ENCODE data around the gene ROGDI.
"Not testable (repeated sequence)": the region's sequence is repeated elsewhere in the genome, so short reads cannot be mapped to it uniquely, and the experiment has no call there.

ROGDI gene

DNA sequence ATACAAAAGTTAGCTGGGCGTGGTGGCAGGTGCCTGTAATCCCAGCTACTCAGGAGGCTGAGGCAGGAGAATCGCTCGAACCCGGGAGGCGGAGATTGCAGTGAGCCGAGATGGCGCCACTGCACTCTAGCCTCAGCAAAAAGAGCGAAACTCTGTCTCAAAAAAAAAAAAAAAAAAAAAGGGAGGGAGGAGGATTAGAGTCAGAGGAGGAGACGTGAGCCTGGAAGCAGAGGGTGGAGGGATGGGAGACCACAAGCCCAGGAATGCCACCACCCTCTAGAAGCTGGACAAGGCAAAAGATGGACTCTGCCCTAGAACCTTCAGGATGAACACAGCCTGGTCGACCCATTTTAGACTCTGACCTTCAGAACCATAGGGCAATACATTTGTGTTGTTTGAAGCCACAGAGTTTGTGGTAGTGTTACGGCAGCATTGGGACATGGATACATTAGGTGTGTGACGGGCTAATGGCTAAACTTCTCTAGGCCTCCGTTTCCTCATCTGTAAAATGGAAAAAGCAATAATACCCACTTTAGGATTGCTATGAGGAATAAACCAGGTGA lies 9.4 kb downstream of the ROGDI start:
- no peak for DNase-seq (ENCODE audit: low read depth, low spot score)

DNA sequence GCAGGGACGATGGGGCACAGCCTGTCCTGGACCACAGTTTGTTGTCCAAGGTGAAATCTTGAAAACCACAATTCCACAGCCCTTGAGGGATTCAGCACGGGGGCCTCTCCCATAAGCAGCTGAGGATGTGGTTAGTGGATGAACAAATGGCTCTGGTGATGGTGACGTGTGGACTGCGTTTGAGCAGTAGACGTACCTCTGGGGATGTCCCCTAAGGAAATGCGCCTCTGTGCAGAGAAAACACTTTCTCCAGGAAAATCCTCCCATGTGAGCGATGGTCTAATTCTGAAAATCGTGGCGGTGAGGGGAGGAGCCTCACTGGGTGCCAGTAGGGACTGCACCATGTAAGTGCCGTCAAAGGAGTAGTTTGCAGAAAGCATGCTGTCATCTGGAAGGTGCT lies 11.6 kb downstream of the ROGDI start:
- no peak for DNase-seq (ENCODE audit: low read depth, low spot score)

DNA sequence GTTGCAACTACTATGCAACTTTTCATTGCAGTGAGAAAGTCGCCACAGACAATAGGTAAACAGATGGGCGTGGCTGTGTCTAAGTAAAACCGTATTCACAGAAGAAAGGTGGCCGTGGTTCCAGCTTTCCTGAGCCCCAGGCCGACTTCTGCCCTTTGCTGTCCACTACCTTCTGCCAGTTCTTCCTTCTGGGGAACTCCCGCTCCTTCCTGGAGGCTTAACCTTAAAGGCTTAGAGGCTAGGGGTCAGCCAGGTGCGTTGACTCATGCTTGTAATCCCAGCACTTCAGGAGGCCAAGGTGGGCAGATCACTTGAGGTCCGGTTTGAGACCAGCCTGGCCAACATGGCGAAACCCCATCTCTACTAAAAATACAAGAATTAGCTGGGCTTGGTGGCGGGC lies 12.2 kb downstream of the ROGDI start:
- DNase-seq (ENCODE audit: low read depth, low spot score) = no peak

DNA sequence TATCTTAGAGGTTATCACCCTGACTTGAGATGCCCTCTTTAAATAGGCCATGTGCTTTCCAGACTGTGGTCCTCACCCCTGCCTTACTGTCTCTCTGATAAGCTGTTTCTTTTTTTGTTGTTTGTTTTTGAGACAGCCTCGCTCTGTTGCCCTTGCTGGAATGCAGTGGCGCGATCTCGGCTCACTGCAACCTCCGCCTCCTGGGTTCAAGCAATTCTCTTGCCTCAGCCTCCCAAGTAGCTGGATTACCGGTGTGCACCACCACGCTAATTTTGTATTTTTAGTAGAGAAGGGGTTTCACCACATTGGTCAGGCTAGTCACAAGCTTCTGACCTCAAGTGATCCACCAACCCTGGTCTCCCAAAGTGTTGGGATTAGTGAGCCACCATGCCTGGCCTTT lies 13.5 kb downstream of the ROGDI start:
- no peak for DNase-seq (ENCODE audit: low read depth, low spot score)

DNA sequence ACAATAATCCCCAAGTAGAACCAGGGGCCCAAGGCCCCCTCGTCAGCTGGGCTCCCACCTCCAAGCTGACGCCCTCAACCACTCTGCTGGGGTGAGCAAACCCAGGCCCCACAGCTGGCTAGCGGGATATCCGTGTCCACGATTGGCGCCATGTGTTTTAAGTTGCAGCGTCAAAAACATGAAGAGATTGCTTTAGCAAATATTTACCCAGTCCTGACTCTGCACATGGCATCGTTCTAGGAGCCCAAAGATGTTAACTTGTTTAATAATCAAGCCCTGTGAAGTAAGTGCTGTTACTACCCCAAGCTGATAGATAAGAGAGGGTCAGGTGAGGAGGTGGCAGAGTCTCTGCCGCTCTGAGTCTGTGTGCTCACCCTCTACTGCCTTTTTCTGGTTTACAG lies 13.9 kb downstream of the ROGDI start:
- no peak for DNase-seq (ENCODE audit: low read depth, low spot score)

DNA sequence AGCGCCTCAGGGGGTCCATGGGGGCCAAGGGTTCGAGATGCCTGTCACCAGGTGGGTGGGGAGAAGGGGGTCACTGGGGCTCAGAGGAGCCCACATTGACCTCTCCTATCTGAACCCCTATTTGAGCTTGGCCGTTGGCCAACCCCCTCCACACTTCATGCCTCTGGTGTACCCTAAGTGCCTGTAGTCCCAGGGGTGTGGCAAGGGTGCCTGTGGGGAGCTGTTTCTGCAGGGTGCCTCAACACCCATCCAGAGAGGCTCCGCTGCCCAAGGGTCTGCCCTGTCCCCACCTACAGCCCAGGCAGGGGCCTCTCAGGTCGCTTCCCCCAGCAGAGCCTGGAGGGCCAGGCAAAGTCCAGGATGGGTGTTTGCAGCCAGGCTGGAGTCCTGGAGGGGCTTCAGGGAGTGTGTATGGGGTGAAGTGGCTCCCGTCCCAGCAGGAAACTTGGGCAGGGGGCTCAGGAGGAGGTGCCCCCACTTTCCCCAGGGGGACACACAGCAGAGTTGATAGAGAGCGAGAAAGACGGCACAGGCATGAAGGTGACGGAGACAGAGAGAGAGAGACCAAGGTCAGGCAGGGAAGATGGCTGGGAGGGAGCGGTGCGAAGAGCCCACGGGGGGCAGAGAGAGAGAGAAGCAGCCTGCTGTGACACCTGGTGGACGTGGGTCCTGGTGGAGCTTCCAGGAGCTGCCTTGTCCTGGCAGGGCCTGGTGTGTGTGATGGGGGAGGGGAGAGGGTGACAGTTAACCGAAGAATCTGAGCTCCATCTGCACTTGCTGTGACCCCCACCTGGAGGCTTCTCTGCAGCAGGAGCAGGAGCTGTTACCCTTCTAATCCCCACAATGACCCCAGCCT lies 14.6 kb downstream of the ROGDI start, which contains the start of gene SEPTIN12:
Gene SEPTIN12 (minus strand): TSS at position 719 of the 856 bp plus-strand sequence. CDS start 700 bp downstream, at position 19.
- no peak for DNase-seq (ENCODE audit: low read depth, low spot score)

DNA sequence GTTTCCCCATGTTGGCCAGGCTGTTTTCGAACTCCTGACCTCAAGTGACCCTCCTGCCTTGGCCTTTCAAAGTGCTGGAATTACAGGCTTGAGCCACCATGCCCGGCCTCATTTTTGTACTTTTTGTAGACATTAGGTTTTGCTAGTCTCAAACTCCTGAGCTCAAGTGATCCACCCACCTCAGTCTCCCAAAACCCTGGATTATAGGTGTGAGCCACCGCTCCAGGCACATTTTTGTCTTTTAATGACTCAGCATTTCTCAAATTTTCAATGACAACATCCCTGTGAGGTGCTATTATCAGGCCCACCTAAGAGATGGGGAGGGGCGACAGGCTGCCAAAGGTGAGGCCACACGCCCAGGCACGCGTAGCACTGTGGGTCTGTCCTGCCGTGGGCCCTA lies 15.4 kb downstream of the ROGDI start:
- DNase-seq (ENCODE audit: low read depth, low spot score) = no peak

DNA sequence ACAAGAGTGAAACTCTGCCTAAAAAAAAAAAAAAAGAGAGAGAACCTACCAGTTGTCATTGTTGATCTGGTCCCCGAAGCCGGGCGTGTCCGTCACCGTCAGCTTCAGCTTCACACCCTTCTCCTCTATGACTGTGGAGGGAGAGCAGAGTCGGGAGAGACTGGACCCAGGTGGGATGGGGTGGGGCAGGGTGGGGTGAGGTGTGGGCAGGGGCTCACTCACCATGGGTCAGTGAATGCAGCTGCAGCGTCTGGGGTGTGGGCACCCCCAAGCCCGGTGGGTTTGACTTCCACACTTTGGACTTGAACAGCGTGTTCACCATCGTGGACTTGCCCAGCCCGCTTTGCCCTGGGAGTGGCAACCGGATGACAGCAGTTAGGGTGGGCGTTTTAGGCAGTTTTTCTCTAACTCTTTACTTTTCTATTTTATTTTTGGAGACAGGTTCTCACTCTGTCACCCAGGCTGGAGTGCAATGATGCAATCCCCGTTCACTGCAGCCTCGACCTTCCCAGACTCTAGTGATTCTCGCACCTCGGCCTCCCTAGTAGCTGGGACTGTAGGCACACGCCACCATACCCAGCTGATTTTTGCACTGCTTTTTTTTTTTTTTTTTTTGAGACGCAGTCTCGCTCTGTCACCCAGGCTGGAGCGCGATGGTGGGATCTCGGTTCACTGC lies 16.5 kb downstream of the ROGDI start:
- DNase-seq (ENCODE audit: low read depth, low spot score) = no peak

DNA sequence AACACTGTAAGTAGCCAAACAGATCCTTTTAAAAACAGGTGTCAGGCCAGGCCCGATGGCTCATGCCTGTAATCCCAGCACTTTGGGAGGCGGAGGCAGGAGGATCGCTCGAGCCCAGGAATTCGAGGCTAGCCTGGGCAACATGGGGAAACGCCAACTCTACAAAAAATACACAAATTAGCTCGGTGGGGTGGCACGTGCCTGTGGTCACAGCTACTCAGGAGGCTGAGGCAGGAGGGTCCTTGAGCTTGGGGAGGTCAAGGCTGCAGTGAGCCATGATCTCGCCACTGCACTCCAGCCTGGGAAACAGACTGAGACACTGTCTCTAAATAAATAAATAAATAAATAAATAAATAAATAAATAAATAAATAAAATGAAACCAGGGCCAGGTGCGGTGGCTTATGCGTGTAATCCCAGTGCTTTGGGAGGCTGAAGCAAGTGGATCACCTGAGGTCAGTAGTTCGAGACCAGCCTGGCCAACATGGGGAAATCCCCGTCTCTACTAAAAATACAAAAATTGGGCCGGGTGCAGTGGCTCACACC lies 17.9 kb downstream of the ROGDI start:
- DNase-seq (ENCODE audit: low read depth, low spot score) = not testable (repeated sequence)

DNA sequence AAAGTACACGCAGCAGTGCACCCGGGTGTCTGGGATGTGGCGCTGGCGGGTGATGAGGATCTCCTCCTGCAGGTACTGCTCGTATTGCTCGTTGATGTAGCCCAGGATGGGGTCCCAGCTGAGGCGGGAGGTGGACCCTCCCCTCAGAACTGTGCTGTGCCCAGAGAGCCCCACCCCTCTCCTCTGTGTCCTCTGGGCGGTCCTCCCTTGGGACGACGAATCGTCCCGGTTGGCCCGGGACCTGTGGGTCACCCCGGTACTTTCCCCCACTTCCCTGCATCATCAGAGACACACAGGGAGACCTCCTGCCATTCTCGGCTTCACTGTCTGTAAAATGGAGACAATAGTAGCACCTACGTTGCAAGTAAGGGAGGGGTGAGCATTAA lies 18.5 kb downstream of the ROGDI start:
- DNase-seq (ENCODE audit: low read depth, low spot score) = no peak

DNA sequence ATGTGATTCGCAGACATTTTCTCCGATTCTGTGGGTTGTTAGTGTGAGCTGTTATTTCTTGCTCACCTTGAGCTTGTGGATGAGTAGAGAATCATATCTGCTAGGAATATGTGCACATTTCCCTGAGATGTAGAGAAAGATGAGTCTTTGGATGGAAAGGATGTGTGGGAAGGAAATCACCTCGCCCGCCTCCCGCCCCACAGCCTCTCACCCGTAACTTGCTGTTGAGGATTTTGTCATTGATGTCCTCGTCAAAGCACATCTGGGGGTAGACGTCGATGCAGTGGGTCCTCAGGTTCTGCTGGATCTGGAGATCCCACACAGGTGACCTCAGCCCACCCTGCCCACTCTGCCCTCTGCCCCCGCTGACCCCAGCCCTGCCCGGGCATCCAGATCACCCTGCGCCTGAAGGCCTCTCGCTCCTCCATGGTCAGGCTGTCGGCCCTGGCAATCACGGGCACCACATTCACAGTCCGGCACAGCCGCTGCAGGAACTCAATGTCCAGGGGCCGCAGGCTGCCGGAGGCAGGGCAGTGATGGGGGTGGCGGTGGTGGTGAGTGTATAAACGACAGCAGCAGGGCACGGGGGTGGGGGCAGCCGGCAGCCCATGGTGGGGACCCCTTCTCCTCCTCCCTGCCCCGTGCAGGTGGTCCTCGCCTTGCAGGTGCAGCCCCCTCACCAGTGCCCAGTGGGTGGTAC lies 19.0 kb downstream of the ROGDI start:
- no peak for DNase-seq (ENCODE audit: low read depth, low spot score)

DNA sequence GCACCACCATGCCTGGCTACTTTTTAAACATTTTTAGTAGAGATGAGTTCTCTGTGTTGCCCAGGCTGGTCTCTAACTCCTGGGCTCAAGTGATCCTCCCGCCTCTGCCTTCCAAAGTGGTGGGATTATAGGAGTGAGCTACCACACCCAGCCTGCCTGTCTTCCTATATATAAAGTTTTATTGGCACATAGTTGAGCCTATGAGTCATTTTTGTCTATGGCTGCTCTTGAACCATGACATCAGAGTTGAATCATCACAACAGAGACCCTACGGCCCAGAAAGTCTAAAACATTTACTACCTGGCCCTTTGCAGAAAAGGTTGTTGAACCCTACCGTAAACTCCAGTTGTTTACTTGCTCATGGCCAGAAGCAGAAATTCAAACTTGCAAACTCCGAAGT lies 22.2 kb downstream of the ROGDI start:
- DNase-seq (ENCODE audit: low read depth, low spot score) = no peak

DNA sequence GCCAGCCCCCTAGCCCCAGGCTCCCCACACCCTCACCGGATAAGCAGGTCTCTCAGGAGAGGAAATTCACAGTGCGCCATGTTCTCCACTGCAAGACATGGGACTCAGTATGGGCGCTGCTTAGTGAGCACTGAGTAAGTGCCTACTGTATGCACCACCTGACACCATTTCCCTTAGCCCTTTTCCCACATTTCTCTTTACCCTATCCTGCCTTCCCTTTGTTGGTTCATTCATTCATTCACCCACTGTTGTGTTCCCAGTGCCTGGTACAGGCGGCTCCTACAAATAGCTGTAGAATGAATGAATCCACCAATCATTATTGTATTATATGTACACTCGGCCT lies 24.4 kb downstream of the ROGDI start:
- no peak for DNase-seq (ENCODE audit: low read depth, low spot score)

DNA sequence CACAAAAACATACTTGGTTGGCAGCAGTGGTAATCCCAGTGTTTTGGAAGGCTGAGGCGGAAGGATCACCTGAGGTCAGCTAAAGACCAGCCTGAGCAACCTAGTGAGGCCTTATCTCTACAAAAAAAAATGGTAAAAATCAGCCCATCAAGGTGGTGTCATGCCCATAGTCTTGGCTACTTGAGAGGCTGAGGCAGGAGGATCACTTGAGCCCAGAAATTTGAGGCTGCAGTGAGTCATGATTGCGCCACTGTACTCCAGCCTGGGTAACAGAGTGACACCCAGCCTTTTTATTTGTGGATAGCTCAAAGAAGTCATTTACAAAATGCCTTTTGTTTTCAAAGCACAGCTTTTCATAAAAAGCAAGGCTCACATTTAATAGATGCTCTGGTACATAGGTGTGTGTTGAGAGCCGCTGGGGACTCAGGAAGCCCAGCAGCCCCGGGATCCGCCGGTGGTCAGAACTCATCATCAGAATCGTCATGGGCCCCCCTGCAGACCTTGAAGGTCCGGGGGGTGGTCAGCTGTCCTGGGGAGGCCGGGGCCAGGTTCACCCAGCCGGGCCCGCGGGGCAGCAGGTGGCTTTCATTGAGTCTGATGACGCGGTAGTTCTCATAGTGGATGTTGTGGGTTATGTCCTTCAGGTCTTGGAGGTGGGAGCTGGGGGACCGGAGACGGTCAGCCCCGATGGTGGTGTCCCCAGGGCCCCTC lies 24.9 kb downstream of the ROGDI start:
- no peak for DNase-seq (ENCODE audit: low read depth, low spot score)

DNA sequence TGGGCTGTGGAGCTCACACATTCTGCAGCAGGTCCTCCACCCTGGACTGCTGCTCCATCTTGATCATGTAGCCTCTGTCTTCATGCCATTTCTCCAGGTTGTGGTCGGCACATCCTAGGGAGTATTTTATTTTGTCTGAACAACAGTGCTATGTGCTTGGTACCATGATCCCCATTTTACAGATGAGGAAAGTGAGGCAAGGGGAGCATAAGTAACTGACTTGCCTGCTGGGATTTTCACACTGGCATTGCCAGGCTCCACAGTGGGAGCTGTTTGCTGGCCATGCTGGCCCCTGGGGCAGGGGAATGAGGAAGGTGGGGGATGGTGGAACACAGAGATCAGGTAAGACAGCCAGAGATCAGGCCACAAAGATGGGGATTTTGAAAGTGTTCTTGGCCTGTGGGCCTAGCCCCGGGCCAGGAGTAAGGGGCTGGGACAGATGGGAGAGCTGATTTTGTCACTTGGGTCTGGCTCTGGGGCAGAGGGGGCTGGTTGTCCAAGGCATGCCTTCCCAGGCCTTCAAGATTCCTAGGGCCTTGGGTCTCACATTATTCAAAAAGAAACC lies 26.2 kb downstream of the ROGDI start:
- DNase-seq (ENCODE audit: low read depth, low spot score) = no peak

DNA sequence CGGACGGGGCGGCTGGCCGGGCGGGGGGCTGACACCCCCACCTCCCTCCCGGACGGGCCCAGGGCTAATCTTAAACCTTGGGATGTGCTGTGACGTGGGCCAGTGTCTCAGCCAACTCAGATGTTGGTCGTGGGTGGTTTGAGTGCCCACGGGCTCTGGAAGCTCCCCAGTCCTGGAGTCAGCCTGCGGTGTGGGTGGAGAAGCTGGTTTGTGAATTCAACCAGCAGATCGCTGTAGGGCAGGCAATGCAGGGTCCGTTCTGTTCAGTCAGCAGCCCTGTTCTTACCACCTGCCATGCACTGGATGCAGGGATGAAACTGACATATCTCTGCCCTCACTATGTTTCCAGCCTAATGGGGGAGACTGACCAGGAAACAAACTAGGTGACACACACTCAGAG lies 27.4 kb downstream of the ROGDI start:
- no peak for DNase-seq (ENCODE audit: low read depth, low spot score)

DNA sequence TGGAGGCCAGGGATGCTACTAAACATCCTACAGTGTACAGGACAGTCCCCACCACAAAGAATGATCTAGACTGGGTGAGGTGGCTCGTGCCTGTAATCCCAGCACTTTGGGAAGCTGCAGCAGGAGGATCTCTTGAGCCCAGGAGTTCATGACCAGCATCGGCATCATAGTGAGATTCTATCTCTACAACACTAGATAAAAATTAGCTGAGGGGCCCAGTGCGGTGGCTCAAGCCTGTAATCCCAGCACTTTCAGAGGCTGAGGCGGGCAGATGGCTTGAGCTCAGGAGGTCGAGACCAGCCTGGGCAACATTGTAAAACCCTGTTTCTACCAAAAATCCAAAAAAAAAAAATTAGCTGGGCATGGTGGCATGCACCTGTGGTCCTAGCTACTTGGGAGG lies 30.1 kb downstream of the ROGDI start:
- DNase-seq (ENCODE audit: low read depth, low spot score) = no peak

DNA sequence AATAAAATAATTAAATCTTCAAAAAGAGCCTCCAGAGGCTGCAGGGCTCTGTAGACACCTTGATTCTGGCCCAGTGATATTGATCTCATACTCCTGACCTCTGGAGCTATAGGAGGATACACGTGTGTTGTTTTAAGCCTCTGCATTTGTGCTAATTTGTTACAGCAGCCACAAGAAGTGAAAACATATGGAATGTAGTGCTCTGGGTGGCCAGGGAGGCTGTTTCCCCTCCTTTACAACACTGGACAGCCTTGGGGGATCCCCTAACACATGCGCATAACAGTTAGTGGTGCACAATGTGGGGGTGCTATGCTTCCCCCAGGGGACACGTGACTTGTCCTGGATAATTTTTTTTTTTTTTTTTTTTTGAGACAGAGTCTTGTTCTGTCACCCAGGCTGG lies 30.8 kb downstream of the ROGDI start:
- no peak for DNase-seq (ENCODE audit: low read depth, low spot score)

DNA sequence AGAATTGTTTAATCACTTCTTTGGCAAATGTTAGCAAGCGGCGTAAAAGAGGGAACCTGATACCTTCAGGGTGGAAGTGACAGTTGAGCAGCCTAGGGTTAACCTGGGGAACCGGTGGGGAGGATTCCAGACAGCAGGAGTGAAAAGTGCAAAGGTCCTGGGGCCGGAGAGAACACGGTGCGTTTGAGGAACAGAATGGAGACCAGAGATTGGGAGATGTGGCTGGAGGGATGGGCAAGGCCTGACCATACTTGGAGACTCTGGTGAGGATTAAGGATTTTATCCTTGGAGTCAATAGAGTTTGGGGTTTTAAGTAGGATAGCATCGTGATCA lies 33.2 kb downstream of the ROGDI start:
- DNase-seq (ENCODE audit: low read depth, low spot score) = no peak

DNA sequence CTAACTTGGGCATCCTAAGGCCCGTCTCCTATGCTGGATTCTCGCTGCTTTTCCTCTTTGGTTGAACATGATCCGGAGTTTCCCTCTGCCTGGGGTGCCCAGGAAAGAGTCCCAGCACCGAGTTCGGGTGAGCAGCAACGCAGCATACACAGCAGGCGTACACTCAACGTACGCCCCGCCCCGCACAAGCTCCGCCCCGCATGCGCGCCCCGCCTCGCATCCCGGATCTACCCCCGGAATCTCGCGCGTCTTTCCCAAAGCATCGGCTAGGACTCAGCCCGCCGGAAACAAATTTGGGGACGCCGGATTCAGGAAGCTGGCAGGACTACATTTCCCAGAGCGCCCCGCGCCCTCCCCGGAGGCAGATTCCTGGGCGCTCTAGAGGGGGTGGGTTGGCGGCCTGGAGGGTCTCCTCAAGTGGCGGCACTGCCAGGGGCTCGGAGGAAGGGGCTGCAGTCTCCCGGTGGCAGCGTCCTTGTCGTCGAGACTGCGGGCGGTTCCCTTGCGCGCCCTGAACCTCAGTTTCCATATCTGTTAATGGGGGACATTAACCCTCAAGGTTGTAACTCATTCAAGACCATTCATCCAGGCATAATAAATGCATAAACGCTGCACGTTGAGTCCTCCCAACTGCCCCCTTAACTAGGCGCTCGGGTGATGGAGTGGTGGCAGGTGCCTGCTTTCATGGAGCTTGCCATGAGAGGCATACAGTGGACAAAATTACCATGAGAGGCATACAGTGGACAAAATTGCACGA lies 33.7 kb downstream of the ROGDI start:
- DNase-seq (ENCODE audit: low read depth, low spot score) = peak; percentile 89
